Sigmoid colon (tissue), 4 donors: ENCODE data around the gene SHANK1.

ENCODE experiments used
- EP300 ChIP-seq, 4 donors: sonication (generic); formaldehyde crosslinking; IDR thresholded peaks; one replicate each; pipeline ENCODE4 v1.6.1; 2017; ENCODE audit warnings: antibody characterized with exemption in 4 of 4
- POLR2AphosphoS5 ChIP-seq, 4 donors: sonication (generic); formaldehyde crosslinking; IDR thresholded peaks; one replicate each; pipeline ENCODE4 v1.6.1; 2017; ENCODE audit warnings: antibody characterized with exemption in 4 of 4
- TF ChIP-seq, protein P1 (sequence below), 4 experiments: fragments of 450-650 bp in 3 of 4; fragments of 200-600 bp in 1 of 4; IDR thresholded peaks; one replicate each; pipeline ENCODE4 v1.5.1; 2016 to 2019; ENCODE audit warnings: antibody characterized with exemption in 4 of 4, mild to moderate bottlenecking in 3 of 4, moderate library complexity in 2 of 4

DNA sequence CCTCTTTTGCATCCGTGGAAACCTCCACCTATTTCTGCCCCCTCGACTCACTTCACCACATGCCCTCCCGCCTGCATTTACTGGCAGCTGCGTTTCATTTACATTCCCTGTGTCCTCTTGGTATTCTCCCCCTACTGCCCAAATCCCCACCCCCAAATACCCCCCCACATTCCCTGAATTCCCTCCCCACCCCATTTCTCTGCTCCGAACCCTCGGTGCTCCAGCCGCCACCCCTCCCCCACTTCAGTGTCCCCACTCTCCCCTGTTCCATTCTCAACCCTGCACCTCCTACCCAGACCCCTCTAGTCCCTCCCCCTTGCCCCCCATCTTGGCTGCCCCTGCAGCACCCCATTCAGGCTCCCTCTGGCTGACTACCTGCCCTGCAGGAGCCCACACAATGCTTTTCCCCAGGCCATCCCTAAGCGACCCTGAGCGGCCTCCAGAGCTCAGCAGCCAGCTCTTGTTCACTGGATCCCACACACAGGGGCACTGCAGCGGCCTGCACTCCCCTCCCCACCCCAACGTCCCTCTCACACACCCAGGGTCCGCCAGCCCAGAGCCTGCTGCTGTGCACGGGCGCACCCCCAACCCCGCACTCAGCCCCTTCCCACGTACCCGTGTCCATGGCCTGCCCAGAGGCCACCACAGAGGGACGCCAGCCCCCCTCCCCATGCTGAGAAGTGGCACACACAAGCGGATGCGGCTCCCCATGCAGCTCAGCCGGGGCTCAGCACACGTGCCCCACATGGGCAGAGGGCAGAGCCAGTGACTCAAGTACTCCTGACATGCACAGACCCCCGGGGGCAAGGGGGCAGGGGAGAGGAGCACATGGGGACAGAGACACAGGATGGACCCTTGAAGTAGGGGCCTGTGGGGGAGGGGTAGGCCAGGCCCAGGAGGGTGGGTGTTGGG is 26.3 kb downstream of the SHANK1 start:
- TF ChIP-seq EP300 (IDR thresholded peaks at IDR 0.05), result no peak
- TF ChIP-seq, protein P1, sequence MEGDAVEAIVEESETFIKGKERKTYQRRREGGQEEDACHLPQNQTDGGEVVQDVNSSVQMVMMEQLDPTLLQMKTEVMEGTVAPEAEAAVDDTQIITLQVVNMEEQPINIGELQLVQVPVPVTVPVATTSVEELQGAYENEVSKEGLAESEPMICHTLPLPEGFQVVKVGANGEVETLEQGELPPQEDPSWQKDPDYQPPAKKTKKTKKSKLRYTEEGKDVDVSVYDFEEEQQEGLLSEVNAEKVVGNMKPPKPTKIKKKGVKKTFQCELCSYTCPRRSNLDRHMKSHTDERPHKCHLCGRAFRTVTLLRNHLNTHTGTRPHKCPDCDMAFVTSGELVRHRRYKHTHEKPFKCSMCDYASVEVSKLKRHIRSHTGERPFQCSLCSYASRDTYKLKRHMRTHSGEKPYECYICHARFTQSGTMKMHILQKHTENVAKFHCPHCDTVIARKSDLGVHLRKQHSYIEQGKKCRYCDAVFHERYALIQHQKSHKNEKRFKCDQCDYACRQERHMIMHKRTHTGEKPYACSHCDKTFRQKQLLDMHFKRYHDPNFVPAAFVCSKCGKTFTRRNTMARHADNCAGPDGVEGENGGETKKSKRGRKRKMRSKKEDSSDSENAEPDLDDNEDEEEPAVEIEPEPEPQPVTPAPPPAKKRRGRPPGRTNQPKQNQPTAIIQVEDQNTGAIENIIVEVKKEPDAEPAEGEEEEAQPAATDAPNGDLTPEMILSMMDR (IDR thresholded peaks at IDR 0.05), result no peak
- no peak for TF ChIP-seq POLR2AphosphoS5 (IDR thresholded peaks at IDR 0.05)
